Tibial nerve (tissue), 4 donors: Measurements from ENCODE around the gene BOLA2B.

Experiments
- EP300 ChIP-seq, 2 donors: sonication (generic); formaldehyde crosslinking; IDR thresholded peaks; one replicate each; pipeline ENCODE4 v1.6.1; 2017; ENCODE audit warnings: antibody characterized with exemption in 2 of 2, mild to moderate bottlenecking in 1 of 2
- POLR2A ChIP-seq, 2 donors: fragments of 450-650 bp; IDR thresholded peaks; one replicate each; pipeline ENCODE4 v1.6.1; 2017; ENCODE audit warnings: antibody characterized with exemption in 2 of 2, mild to moderate bottlenecking in 2 of 2, moderate library complexity in 2 of 2
- TF ChIP-seq, protein P1 (sequence below), 5 experiments: fragments of 200-600 bp in 3 of 5; fragments of 450-650 bp in 2 of 5; sonication (generic) in 3 of 5; IDR thresholded peaks; one replicate each; pipeline ENCODE4 v1.5.1; 2016 to 2019; ENCODE audit warnings: antibody characterized with exemption in 5 of 5, mild to moderate bottlenecking in 3 of 5, moderate library complexity in 2 of 5

DNA sequence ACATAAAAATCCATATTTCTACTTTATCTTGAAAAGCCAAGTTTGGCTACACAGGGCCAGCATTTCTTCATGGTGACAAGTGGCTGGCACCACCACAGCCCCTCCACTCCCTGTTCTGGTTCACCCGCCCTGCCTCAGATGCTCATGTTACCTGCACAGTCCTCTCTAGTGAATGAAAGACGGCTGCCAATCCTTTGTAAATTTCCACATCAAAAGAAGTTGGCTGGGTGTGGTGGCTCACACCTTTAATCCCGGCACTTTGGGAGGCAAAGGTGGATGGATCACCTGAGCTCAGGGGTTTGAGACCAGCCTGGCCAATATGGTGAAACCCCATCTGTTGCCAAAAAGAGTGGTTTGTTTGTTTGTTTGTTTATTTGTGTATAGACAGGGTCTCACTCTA, 29.9 kb downstream of the BOLA2B start:
- TF ChIP-seq, protein P1, sequence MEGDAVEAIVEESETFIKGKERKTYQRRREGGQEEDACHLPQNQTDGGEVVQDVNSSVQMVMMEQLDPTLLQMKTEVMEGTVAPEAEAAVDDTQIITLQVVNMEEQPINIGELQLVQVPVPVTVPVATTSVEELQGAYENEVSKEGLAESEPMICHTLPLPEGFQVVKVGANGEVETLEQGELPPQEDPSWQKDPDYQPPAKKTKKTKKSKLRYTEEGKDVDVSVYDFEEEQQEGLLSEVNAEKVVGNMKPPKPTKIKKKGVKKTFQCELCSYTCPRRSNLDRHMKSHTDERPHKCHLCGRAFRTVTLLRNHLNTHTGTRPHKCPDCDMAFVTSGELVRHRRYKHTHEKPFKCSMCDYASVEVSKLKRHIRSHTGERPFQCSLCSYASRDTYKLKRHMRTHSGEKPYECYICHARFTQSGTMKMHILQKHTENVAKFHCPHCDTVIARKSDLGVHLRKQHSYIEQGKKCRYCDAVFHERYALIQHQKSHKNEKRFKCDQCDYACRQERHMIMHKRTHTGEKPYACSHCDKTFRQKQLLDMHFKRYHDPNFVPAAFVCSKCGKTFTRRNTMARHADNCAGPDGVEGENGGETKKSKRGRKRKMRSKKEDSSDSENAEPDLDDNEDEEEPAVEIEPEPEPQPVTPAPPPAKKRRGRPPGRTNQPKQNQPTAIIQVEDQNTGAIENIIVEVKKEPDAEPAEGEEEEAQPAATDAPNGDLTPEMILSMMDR (IDR thresholded peaks at IDR 0.05) = no peak
- no peak for TF ChIP-seq POLR2A (IDR thresholded peaks at IDR 0.05)
- TF ChIP-seq EP300 (IDR thresholded peaks at IDR 0.05) = no peak
